GM20000 (cell line): ENCODE results near the gene LRRC31.
A peak's percentile ranks its signal among the peaks of the same experiment; 100 is the strongest.

Experiments
- DNase-seq: peaks from one replicate; pipeline ENCODE4 v3.0.0; 2012; ENCODE audit warnings: low spot score
- CTCF ChIP-seq: IDR thresholded peaks from 2 replicates; pipeline ENCODE4 v1.5.1; 2012; ENCODE audit warnings: mild to moderate bottlenecking, control low read depth; ENCODE audit errors: extremely low read depth, missing control alignments

LRRC31 gene

GRCh38 chr3:169864270-169864669 is 5.5 kb downstream of the LRRC31 start:
- TF ChIP-seq CTCF: no peak
- no peak for DNase-seq

DNA sequence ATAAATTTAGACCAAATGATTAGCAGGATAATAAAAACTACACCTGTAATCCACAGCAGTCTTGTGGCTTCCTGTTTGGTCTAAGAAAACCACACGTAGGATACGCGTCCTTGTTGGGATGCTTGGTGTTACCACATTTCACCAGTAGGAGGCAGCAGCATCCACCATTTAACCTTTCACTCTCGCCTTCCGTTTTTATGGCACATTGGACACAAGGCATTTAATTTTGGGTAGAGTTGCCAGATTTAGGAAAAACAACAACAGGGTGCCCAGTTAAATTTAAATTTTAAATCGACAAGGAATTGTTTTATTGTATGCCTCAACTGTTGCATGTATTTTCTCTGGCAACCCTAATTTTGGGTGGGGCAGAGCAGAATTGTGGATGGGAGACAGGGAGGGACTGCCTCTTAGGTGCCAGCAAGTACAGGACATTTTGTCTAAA is 6.3 kb downstream of the LRRC31 start:
- DNase-seq: peak; percentile 58

GRCh38 chr3:169861871-169862270 is 7.9 kb downstream of the LRRC31 start:
- TF ChIP-seq CTCF: no peak
- no peak for DNase-seq

More for the DNA sequence above, 6.3 kb downstream of the LRRC31 start:
- peak; percentile 95 for TF ChIP-seq CTCF

- TF ChIP-seq CTCF: no peak
- no peak for DNase-seq
Observed at GRCh38 chr3:169857811-169858210, 11.9 kb downstream of the LRRC31 start.

DNA sequence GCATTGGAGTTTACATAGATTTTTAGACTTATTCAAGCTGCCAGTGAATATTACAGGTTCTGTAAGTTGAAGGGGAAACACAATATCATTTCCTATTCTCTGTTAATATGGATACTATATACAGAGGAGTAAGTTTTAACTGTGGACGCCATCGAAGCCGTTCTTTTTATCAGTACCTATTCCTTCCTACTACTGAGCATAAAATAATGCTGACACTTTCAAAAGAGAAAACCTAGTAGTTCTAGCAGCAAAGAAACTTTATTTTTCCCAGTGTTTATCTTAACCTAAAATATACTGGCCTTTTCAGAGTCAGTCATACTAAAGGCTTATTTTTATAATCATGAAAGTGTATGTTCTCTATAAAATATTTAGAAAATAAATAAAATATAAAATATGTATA is 14.2 kb downstream of the LRRC31 start:
- TF ChIP-seq CTCF: no peak
- DNase-seq: no peak

- TF ChIP-seq CTCF: no peak
- no peak for DNase-seq
Observed at GRCh38 chr3:169850618-169851017, 19.1 kb downstream of the LRRC31 start.

GRCh38 chr3:169848741-169849140 is 21.0 kb downstream of the LRRC31 start:
- DNase-seq: no peak
- TF ChIP-seq CTCF: no peak
